ENCODE measurements around the gene NNAT.

NNAT gene

GRCh38 chr20:37503256-37503927, 17.7 kb upstream of the NNAT start:
- TF ChIP-seq CTCF (IDR thresholded peaks at IDR 0.05), result no peak
- Histone ChIP-seq H3K36me3 (no peaks in the 10 kb centered on the region), H3K9me3 (no peaks in the 10 kb centered on the region), H3K27ac (no peak overlapping the region), H3K4me3 (ENCODE audit: low read depth in 1 of 2, low read length in 1 of 2) (no peak overlapping the region), H3K4me1 (ENCODE audit: control insufficient read depth in 1 of 2, insufficient read depth in 1 of 2, low read depth in 1 of 2, low read length in 1 of 2) (no peaks in the 10 kb centered on the region), H3K27me3 (no peaks in the 10 kb centered on the region)

- Histone ChIP-seq H3K36me3 (peaks cover 8% of the 10 kb centered on the region), H3K27ac (no peak overlapping the region), H3K27me3 (no peaks in the 10 kb centered on the region), H3K4me1 (ENCODE audit: control insufficient read depth in 1 of 2, insufficient read depth in 1 of 2, low read depth in 1 of 2, low read length in 1 of 2) (no peaks in the 10 kb centered on the region), H3K4me3 (ENCODE audit: low read depth in 1 of 2, low read length in 1 of 2) (no peak overlapping the region), H3K9me3 (no peaks in the 10 kb centered on the region)
- no peak for TF ChIP-seq CTCF (IDR thresholded peaks at IDR 0.05)
Observed at GRCh38 chr20:37504404-37505096, 16.5 kb upstream of the NNAT start.

GRCh38 chr20:37505263-37506151, 15.5 kb upstream of the NNAT start:
- Histone ChIP-seq H3K4me1 (ENCODE audit: control insufficient read depth in 1 of 2, insufficient read depth in 1 of 2, low read depth in 1 of 2, low read length in 1 of 2) (no peaks in the 10 kb centered on the region), H3K4me3 (ENCODE audit: low read depth in 1 of 2, low read length in 1 of 2) (no peak overlapping the region), H3K9me3 (no peaks in the 10 kb centered on the region), H3K27ac (no peak overlapping the region), H3K36me3 (peaks cover 9% of the 10 kb centered on the region), H3K27me3 (no peaks in the 10 kb centered on the region)
- no peak for TF ChIP-seq CTCF (IDR thresholded peaks at IDR 0.05)

GRCh38 chr20:37506152-37506725, 14.8 kb upstream of the NNAT start:
- no peak for TF ChIP-seq CTCF (IDR thresholded peaks at IDR 0.05)
- Histone ChIP-seq H3K36me3 (peaks cover 17% of the 10 kb centered on the region), H3K27ac (no peak overlapping the region)

GRCh38 chr20:37510226-37510625, 10.8 kb upstream of the NNAT start:
- no peaks in the 10 kb centered on the region for H3K27me3 ChIP-seq
- H3K9me3 ChIP-seq, result no peaks in the 10 kb centered on the region
- no peak overlapping the region for H3K4me3 ChIP-seq (ENCODE audit: low read depth in 1 of 2, low read length in 1 of 2)
- no peak overlapping the region for H3K27ac ChIP-seq
- peaks cover 41% of the 10 kb centered on the region for H3K36me3 ChIP-seq
- H3K4me1 ChIP-seq (ENCODE audit: control insufficient read depth in 1 of 2, insufficient read depth in 1 of 2, low read depth in 1 of 2, low read length in 1 of 2), result no peaks in the 10 kb centered on the region
- TF ChIP-seq CTCF (IDR thresholded peaks at IDR 0.05), result no peak

More at GRCh38 chr20:37506152-37506725, 14.8 kb upstream of the NNAT start:
- Histone ChIP-seq H3K4me3 (ENCODE audit: low read depth in 1 of 2, low read length in 1 of 2) (no peak overlapping the region), H3K4me1 (ENCODE audit: control insufficient read depth in 1 of 2, insufficient read depth in 1 of 2, low read depth in 1 of 2, low read length in 1 of 2) (no peaks in the 10 kb centered on the region), H3K27me3 (no peaks in the 10 kb centered on the region), H3K9me3 (no peaks in the 10 kb centered on the region)

All from neutrophil (primary cell).